HG03575 (cell line): Measurements from ENCODE around the gene COL6A1.
"Not testable (repeated sequence)": the region's sequence is repeated elsewhere in the genome, so short reads cannot be mapped to it uniquely, and the experiment has no call there.

Experiments used
- ATAC-seq: cut with Tn5 transposase; IDR thresholded peaks from one replicate; pipeline ENCODE4 v1.9.1; 2021; ENCODE audit not compliant: unreplicated experiment, insufficient number of reproducible peaks, low FRiP score; ENCODE audit errors: extremely low read depth

COL6A1 gene

GRCh38 chr21:46035809-46036695 is 54.5 kb downstream of the COL6A1 start:
- ATAC-seq, result no peak

GRCh38 chr21:46036696-46037330 is 55.2 kb downstream of the COL6A1 start:
- no peak for ATAC-seq

DNA sequence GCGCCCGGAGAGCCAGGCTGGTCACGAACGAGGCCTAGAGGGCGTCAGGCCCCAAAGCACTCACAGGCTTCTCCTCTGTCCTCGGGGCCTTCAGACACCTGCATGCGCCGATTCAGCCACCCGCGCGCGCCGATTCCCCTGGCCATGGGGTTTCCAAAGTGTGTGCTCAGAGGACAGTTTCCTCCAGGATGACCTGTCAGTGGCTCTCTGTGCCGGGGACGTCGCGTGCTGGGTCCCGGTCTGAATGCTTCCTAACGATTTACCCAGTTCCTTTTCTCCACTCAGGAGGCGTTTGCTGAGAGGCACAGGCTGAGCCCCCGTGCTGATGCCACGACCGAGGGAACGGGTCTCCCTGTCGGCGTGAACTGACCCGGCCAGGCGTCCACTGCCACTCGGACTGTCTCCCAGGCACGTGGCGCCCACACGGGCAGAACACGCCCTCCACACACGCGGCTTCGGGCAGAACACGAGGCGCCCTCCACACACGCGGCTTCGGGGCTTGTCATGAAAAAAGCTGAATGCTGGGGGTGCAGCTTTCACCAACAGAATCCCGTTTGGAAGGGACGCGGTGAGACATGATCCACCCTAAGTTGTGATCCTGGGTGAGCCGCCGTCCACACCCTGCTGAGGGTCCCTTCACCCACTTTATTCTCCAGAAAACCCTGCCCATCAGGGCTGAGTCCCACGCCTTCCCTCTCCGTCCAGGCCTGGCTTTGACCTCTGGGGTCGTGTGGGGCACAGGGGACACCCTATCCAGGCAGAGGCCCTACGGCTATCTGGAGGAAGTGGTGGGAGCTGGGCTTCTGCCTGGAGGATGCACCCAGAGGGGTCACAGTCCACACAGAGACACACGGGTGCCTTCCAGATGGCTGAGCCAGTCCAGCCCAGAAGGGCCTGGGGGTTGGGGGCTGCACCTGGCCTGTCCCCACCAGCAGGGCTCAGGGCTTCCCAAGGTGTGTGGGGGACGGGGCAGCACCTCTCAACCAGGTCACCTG is 56.1 kb downstream of the COL6A1 start:
- ATAC-seq, result no peak

DNA sequence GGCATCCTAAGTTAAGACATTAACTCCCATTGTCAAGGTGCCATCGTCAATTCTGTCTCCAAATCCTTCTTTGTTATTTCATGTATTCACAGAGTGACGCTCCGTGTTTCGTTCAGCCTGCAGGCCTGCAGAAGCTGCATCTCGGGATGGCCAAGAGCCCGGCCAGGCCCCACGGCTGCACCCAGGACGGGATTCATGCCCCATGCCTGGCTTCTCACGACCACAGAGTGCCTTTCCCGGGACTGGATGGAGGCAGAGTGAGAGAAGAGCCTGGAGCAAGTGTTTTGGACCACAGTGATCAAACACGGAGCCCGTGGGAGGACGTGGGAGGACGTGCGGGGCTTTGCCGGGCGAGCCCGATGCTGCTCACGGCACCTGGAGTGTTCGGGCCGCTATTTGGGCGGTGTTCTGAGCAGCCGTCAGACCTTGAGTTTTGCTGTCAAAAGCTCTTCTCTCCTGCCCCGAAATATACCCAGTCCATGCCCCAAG is 56.8 kb downstream of the COL6A1 start:
- ATAC-seq, result no peak

DNA sequence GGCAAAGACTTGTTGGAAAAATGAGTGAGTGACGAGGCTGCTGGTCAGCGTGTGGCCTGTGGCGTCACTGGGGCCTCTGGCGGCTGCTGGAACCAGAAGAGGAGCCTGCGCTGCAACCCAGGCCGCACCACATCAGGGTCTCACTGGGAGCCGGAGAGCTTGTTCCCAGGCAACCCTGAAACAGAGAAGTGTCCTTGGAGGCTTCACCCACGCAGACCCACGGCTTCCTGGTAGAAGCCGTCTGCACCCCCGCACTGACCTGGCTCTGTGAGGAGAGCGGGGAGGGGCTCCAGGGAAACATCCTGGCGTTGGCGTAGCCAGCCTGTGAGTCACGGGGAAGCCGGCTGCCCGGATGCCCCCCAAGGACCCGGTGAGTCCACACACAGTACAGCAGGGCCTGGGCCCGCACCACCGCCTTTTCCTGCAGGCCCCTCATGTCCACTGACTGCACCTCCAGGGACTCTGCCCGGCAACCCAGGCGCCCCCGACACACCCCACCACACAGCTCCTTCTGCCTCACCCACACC is 57.4 kb downstream of the COL6A1 start:
- ATAC-seq, result no peak

GRCh38 chr21:46039891-46040660 is 58.5 kb downstream of the COL6A1 start:
- ATAC-seq, result no peak

DNA sequence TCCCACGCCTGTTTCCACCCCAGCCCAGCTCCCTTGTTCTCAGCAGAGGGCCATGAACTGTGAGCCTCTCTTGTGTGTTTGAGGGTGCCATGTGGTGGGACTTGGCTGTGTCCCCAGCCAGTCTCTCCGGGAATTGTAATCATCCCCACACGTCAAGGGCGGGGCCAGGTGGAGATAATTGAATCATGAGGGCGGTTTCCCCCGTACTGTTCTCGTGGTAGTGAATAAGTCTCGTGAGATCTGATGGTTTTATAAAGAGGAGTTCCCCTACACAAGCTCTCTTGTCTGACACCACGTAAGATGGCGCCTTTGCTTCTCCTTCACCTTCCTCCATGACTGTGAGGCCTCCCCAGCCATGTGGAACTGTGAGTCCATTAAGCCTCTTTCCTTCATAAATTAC is 59.1 kb downstream of the COL6A1 start:
- ATAC-seq, result no peak

GRCh38 chr21:46041183-46041582 is 59.6 kb downstream of the COL6A1 start:
- ATAC-seq, result no peak

GRCh38 chr21:46045154-46045553 is 63.6 kb downstream of the COL6A1 start:
- ATAC-seq, result no peak

GRCh38 chr21:46046471-46046870 is 64.9 kb downstream of the COL6A1 start:
- no peak for ATAC-seq

DNA sequence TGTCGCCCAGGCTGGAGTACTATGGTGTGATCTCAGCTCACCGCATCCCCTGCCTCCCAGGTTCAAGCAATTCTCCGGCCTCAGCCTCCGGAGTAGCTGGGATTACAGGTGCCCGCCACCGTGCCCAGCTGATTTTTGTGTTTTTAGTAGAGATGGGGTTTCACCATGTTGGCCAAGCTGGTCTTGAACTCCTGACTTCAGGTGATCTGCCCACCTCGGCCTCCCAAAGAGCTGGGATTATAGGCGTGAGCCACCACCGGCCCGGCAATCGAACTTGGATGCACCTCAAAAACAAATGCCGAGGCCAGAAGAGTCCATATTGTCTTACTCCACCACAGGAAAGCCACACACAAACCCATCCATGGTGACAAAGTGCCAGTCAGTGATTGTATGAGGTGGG is 65.3 kb downstream of the COL6A1 start:
- ATAC-seq, result not testable (repeated sequence)

DNA sequence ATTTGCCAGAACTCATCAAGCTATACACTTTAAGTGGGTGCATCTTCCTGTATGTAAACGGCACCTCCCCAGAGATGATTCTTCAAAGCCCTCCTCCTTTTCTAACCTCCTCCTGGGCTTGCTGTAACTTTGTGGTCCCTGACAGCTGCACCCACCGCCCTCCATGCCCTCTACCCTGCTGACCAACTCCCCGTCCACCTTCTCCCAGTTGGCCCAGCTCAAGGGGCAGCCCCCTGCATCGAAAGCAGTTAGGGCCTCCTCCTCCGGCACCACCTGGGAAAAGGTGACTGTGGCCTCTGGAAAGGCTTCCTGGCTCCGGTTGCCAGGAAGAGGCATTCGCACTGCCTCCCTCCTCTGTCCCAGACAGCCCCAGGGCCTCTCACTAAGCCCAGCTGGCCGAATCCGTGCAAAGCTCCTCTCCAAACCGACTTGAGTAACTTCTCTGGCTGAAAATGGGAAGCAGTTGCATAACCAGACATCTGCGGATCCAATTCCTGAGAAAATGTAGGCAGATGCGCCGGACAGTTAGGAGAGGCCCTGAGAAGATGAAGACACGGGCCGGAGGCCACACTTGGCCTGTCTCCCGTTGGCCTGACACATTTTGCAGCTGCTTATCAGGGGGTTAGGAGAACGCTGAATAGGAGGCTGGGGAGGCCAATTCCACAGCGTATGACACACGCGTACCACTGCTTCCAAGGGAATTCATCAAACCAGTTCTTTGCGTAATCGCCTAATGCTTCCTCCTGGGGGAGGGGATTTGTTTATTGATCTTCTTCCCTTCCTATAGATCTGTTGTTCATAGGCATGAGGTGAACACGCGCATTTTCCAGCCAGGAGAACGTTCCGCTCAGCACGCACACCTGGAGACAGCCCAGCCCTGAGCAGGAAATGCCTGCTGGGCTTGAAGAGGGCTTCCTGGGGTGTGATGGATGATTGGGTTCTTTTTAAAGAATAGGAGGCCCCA is 67.6 kb downstream of the COL6A1 start:
- no peak for ATAC-seq

DNA sequence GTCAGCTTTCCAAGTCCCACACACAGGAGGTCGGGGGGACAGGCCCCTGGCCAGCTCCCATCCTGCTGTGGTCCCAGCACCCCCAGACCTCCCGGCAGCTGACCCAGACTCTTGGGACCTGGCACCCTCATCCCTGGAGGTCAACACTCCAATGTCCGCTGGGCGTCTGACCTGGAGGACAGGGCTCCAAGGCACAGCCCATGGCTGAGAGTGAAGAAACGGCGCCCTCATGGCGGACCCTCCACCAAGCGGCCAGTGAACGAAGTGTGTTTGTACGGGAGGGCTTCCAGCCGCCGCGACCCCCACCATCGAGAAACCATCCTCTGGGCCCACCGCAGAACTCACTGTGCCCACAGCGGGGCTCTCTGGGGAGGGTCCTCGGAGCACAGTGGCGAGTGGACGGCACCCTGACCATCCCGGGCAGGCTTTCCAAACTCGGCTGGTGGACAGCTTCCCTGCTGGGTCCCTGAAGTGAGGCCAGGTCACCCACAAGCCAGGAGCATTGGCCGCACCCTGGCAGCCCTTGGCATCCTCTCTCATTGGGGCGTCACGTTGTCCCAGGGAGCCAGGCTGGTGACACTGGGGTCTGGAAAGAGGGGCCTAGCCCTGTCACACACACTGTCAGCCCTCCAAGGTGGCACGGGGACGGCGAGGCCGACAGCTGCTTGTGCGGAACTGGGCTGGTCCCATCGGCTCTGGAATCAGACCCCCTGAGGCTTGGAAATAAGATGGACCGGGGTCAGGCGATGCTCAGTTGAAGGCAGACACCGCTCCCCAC is 68.5 kb downstream of the COL6A1 start:
- no peak for ATAC-seq

GRCh38 chr21:46050668-46051378 is 69.3 kb downstream of the COL6A1 start:
- no peak for ATAC-seq

- ATAC-seq, result no peak
Measured at GRCh38 chr21:46051379-46051770, 69.8 kb downstream of the COL6A1 start.
